ENCODE results near the gene ANKRD52. TPM values are rescaled to one million over a fixed set of nuclear protein-coding genes. Genes with fewer than 3 reads are reported as not detected.

Gene ANKRD52
- total RNA-seq, 2 experiments from 2014 or later, result 39.0 to 45.9 TPM

- H3K4me1 Mint-ChIP-seq, result peaks cover 40% of the 10 kb centered on the region
- peaks cover 15% of the 10 kb centered on the region for H3K36me3 Mint-ChIP-seq (ENCODE audit: low read depth)
- DNase-seq, result no peak
- H3K27ac Mint-ChIP-seq, result no peak overlapping the region
- no peaks in the 10 kb centered on the region for H3K27me3 Mint-ChIP-seq
- ChIA-PET POLR2A (no interaction called here), CTCF (interaction anchor here (0.9 to 6.7 kb wide), 7 partner anchors 11 to 272 kb away, joined by 3 to 99 read pairs (median 3); partner anchors contain the start of gene ANKRD52)
- no peak overlapping the region for H3K4me3 Mint-ChIP-seq
- no peaks in the 10 kb centered on the region for H3K9me3 Mint-ChIP-seq
Measured at GRCh38 chr12:56192582-56192981, 65.6 kb downstream of the ANKRD52 start.

- peak overlapping the region; percentile 93 for H3K27ac Mint-ChIP-seq
- DNase-seq, result no peak
- no peaks in the 10 kb centered on the region for H3K27me3 Mint-ChIP-seq
- peak overlapping the region; percentile 84 for H3K4me3 Mint-ChIP-seq
- H3K9me3 Mint-ChIP-seq, result no peaks in the 10 kb centered on the region
- H3K4me1 Mint-ChIP-seq, result peaks cover 54% of the 10 kb centered on the region
- ChIA-PET CTCF (interaction anchor here (0.7 to 6.7 kb wide), 13 partner anchors 13 to 453 kb away, joined by 3 to 99 read pairs (median 14); partner anchors contain the start of genes ANKRD52, ESYT1, MYL6 and RNF41), POLR2A (no interaction called here)
- H3K36me3 Mint-ChIP-seq (ENCODE audit: low read depth), result peaks cover 29% of the 10 kb centered on the region
Measured at GRCh38 chr12:56190695-56191155, 67.5 kb downstream of the ANKRD52 start.

- peak; percentile 73 for DNase-seq
- H3K27ac Mint-ChIP-seq, result peak overlapping the region; percentile 93
- peak overlapping the region; percentile 84 for H3K4me3 Mint-ChIP-seq
- peaks cover 33% of the 10 kb centered on the region for H3K36me3 Mint-ChIP-seq (ENCODE audit: low read depth)
- no peaks in the 10 kb centered on the region for H3K9me3 Mint-ChIP-seq
- no peaks in the 10 kb centered on the region for H3K27me3 Mint-ChIP-seq
- H3K4me1 Mint-ChIP-seq, result peaks cover 55% of the 10 kb centered on the region
- ChIA-PET POLR2A (interaction anchor here (0.6 to 1.4 kb wide), 5 partner anchors 32 to 86 kb away, joined by 3 to 5 read pairs (median 4); partner anchors contain the start of genes ESYT1, MYL6, PA2G4 and RNF41), CTCF (interaction anchor here (0.5 to 6.7 kb wide), 63 partner anchors 10 to 813 kb away, joined by 3 to 99 read pairs (median 5); partner anchors contain the start of genes ANKRD52, CNPY2, DNAJC14 and ESYT1)
Measured at GRCh38 chr12:56189918-56190694, 68.1 kb downstream of the ANKRD52 start.

- Mint-ChIP-seq H3K4me3 (peak within 1 kb of the TSS; percentile 90), H3K27me3 (no peaks in the 10 kb centered on the region), H3K9me3 (no peaks in the 10 kb centered on the region), H3K4me1 (peaks cover 58% of the 10 kb centered on the region), H3K27ac (peak within 1 kb of the TSS; percentile 93), H3K36me3 (ENCODE audit: low read depth) (peaks cover 39% of the 10 kb centered on the region)
- CTCF ChIA-PET, result interaction anchor here (0.5 to 6.7 kb wide), 76 partner anchors 9 to 813 kb away, joined by 3 to 99 read pairs (median 5); partner anchors contain the start of genes ANKRD52, CNPY2, DNAJC14 and ESYT1
- POLR2A ChIA-PET, result interaction anchor here (0.6 to 1.4 kb wide), 5 partner anchors 31 to 85 kb away, joined by 3 to 5 read pairs (median 4); partner anchors contain the start of genes ESYT1, MYL6, PA2G4 and RNF41
- DNase-seq, result peak; percentile 86
Measured at GRCh38 chr12:56189099-56189917, 68.9 kb downstream of the ANKRD52 start, which contains the start of gene SMARCC2. TSS of gene SMARCC2 (minus strand) at chr12:56189483. CDS start at chr12:56189461, 22 bp downstream.

GRCh38 chr12:56188778-56189098 is 69.4 kb downstream of the ANKRD52 start:
- peak; percentile 26 for DNase-seq
- H3K27ac Mint-ChIP-seq, result peak overlapping the region; percentile 85
- no peaks in the 10 kb centered on the region for H3K27me3 Mint-ChIP-seq
- H3K36me3 Mint-ChIP-seq (ENCODE audit: low read depth), result peaks cover 42% of the 10 kb centered on the region
- H3K9me3 Mint-ChIP-seq, result no peaks in the 10 kb centered on the region
- H3K4me1 Mint-ChIP-seq, result peaks cover 56% of the 10 kb centered on the region
- peak overlapping the region; percentile 90 for H3K4me3 Mint-ChIP-seq
- ChIA-PET POLR2A (interaction anchor here (1.1 to 1.4 kb wide), 2 partner anchors 60 to 70 kb away, joined by 3 to 5 read pairs; partner anchors contain the start of genes ESYT1 and ZC3H10), CTCF (interaction anchor here (0.7 to 6.7 kb wide), 40 partner anchors 9 to 451 kb away, joined by 3 to 99 read pairs (median 7); partner anchors contain the start of genes ANKRD52, CNPY2, ESYT1 and MIP)

- H3K9me3 Mint-ChIP-seq, result no peaks in the 10 kb centered on the region
- no peaks in the 10 kb centered on the region for H3K27me3 Mint-ChIP-seq
- ChIA-PET POLR2A (interaction anchor here (1.4 kb wide), 1 partner anchor 70 kb away, joined by 5 read pairs; the partner anchor contains the start of gene ZC3H10), CTCF (interaction anchor here (1.0 to 6.7 kb wide), 19 partner anchors 12 to 450 kb away, joined by 3 to 99 read pairs (median 13); partner anchors contain the start of genes ESYT1, MYL6, PA2G4 and RAB5B)
- peak overlapping the region; percentile 85 for H3K27ac Mint-ChIP-seq
- peak overlapping the region; percentile 90 for H3K4me3 Mint-ChIP-seq
- H3K36me3 Mint-ChIP-seq (ENCODE audit: low read depth), result peaks cover 41% of the 10 kb centered on the region
- peaks cover 53% of the 10 kb centered on the region for H3K4me1 Mint-ChIP-seq
- peak; percentile 20 for DNase-seq
Measured at GRCh38 chr12:56188131-56188777, 69.9 kb downstream of the ANKRD52 start.

Other genes starting within 250 kb of the ANKRD52 start
- 10 to 100 TPM; 15.7 to 17.4 TPM for gene IKZF4, start 237.3 kb downstream of the ANKRD52 start, total RNA-seq
- gene RPS26, start 216.5 kb downstream of the ANKRD52 start, total RNA-seq, result 10 to 100 TPM; 47.2 to 48.3 TPM
- gene ERBB3, start 178.2 kb downstream of the ANKRD52 start, total RNA-seq, result 1 to 10 TPM; 1.3 to 1.5 TPM
- 100 to 1,000 TPM; 244 to 289 TPM for gene PA2G4, start 153.8 kb downstream of the ANKRD52 start, total RNA-seq
- gene RPL41, start 141.8 kb downstream of the ANKRD52 start, total RNA-seq, result 1,000 to 10,000 TPM; 3,940 to 4,815 TPM
- gene ZC3H10, start 140.1 kb downstream of the ANKRD52 start, total RNA-seq, result 1 to 10 TPM; 8.2 to 9.1 TPM
- 100 to 1,000 TPM; 367 to 399 TPM for gene ESYT1, start 130.1 kb downstream of the ANKRD52 start, total RNA-seq
- gene MYL6B, start 105.8 kb downstream of the ANKRD52 start, total RNA-seq, result 10 to 100 TPM; 56.6 to 63.4 TPM
- gene MYL6, start 100.0 kb downstream of the ANKRD52 start, total RNA-seq, result 1,000 to 10,000 TPM; 1,336 to 1,525 TPM
- 100 to 1,000 TPM; 140 to 173 TPM for gene SMARCC2, start 68.9 kb downstream of the ANKRD52 start, total RNA-seq
- 10 to 100 TPM; 30.1 to 31.6 TPM for gene RNF41, start 36.5 kb downstream of the ANKRD52 start, total RNA-seq
- 10 to 100 TPM; 56.7 to 63.5 TPM for gene NABP2, start 34.0 kb downstream of the ANKRD52 start, total RNA-seq
- under 1 TPM in 1 of 2 experiments, not detected in 1; 0.64 TPM for gene SLC39A5, start 28.3 kb downstream of the ANKRD52 start, total RNA-seq
- gene COQ10A, start 8.6 kb upstream of the ANKRD52 start, total RNA-seq, result 10 to 100 TPM; 15.3 to 17.1 TPM
- 100 to 1,000 TPM; 177 to 201 TPM for gene CS, start 41.9 kb upstream of the ANKRD52 start, total RNA-seq
- gene CNPY2, start 57.6 kb upstream of the ANKRD52 start, total RNA-seq, result 100 to 1,000 TPM in 1 of 2 experiments, 10 to 100 TPM in 1; 96.2 to 105 TPM
- 10 to 100 TPM; 76.9 to 78.9 TPM for gene PAN2, start 75.6 kb upstream of the ANKRD52 start, total RNA-seq
- 1 to 10 TPM; 6.1 to 8.0 TPM for gene IL23A, start 80.5 kb upstream of the ANKRD52 start, total RNA-seq
- 100 to 1,000 TPM; 391 to 398 TPM for gene STAT2, start 101.7 kb upstream of the ANKRD52 start, total RNA-seq
- not detected for gene APOF, start 104.5 kb upstream of the ANKRD52 start, total RNA-seq
- gene TIMELESS, start 191.0 kb upstream of the ANKRD52 start, total RNA-seq, result 10 to 100 TPM; 59.5 to 63.6 TPM
- not detected for gene MIP, start 196.3 kb upstream of the ANKRD52 start, total RNA-seq
- gene SPRYD4, start 210.2 kb upstream of the ANKRD52 start, total RNA-seq, result 1 to 10 TPM; 3.8 to 3.9 TPM
- 1 to 10 TPM; 1.1 to 1.9 TPM for gene GLS2, start 229.8 kb upstream of the ANKRD52 start, total RNA-seq